SK-N-MC (cell line): ENCODE results near the gene AGAP4.

Experiments
- EZH2 ChIP-seq: fragments of 200-600 bp; sonication (generic); IDR thresholded peaks from one replicate; pipeline ENCODE4 v1.6.1; 2017; ENCODE audit warnings: antibody characterized with exemption
- FOXP2 ChIP-seq: optimal IDR thresholded peaks from 2 replicates; pipeline ENCODE3; 2011; ENCODE audit warnings: mild to moderate bottlenecking, moderate library complexity; ENCODE audit not compliant: insufficient read depth; ENCODE audit errors: extremely low read length, control extremely low read depth
- POLR2AphosphoS5 ChIP-seq: IDR thresholded peaks from 2 replicates; pipeline ENCODE4 v1.6.1; 2012; ENCODE audit warnings: mild to moderate bottlenecking, low read depth, low read length, borderline replicate concordance

DNA sequence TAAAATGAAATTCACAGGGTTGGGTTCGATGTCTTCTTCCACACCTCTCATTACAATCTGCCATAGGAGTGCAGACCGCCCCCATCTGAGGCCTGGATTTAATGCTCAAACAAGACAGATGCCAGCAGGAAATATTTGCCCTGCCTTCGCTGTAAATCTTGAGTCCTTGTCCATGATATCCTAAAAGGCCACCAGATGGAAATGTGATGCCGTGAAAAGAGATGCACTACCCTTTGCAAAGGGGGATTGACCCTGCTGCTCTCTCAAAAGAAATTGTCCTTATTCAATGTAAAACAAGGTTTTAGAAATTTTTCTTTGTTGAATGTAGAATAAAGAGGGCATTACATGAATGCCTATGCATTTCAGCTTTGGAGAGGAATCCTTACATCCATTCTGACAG lies 37.5 kb downstream of the AGAP4 start:
- TF ChIP-seq EZH2 (no peak), POLR2AphosphoS5 (no peak), FOXP2 (no peak)
